Dendritic cell treated with granulocyte-macrophage colony-stimulating factor and Interleukin-4, amounts not matched to agents 40 ng/mL and 50 ng/mL, for 4 days (primary cell): Measurements from ENCODE around the gene BMP4.

Experiments
- H3K27ac Mint-ChIP-seq: one replicate; pipeline ENCODE4 v1.8.0; 2022; ENCODE audit warnings: mild to moderate bottlenecking, mixed read lengths
- H3K27me3 Mint-ChIP-seq: one replicate; pipeline ENCODE4 v1.8.0; 2022; ENCODE audit warnings: mild to moderate bottlenecking, mixed read lengths
- H3K36me3 Mint-ChIP-seq: one replicate; pipeline ENCODE4 v1.8.0; 2022; ENCODE audit warnings: low read depth, mixed read lengths
- H3K4me1 Mint-ChIP-seq: one replicate; pipeline ENCODE4 v1.8.0; 2022; ENCODE audit warnings: low read depth, mixed read lengths
- H3K4me3 Mint-ChIP-seq: one replicate; pipeline ENCODE4 v1.8.0; 2022; ENCODE audit warnings: mild to moderate bottlenecking, moderate library complexity, mixed read lengths
- H3K9me3 Mint-ChIP-seq: one replicate; pipeline ENCODE4 v1.8.0; 2022; ENCODE audit warnings: mixed read lengths
- intact Hi-C: fragments of 100-400 bp; cut with micrococcal nuclease; formaldehyde crosslinking; loops from one replicate; pipeline ENCODE4 v1.15.0; 2022

The BMP4 gene

GRCh38 chr14:53916239-53916638 is 40.4 kb downstream of the BMP4 start:
- no peaks in the 10 kb centered on the region for H3K27me3 Mint-ChIP-seq
- no peaks in the 10 kb centered on the region for H3K36me3 Mint-ChIP-seq
- H3K9me3 Mint-ChIP-seq = peaks cover 12% of the 10 kb centered on the region
- intact Hi-C loops = no loop called here
- no peaks in the 10 kb centered on the region for H3K4me1 Mint-ChIP-seq
- no peak overlapping the region for H3K27ac Mint-ChIP-seq
- no peak overlapping the region for H3K4me3 Mint-ChIP-seq

- no peaks in the 10 kb centered on the region for H3K36me3 Mint-ChIP-seq
- H3K4me3 Mint-ChIP-seq = no peak overlapping the region
- H3K4me1 Mint-ChIP-seq = no peaks in the 10 kb centered on the region
- H3K27ac Mint-ChIP-seq = no peak overlapping the region
- intact Hi-C loops = no loop called here
- no peaks in the 10 kb centered on the region for H3K27me3 Mint-ChIP-seq
- peaks cover 12% of the 10 kb centered on the region for H3K9me3 Mint-ChIP-seq
These were observed 41.1 kb downstream of the BMP4 start for GRCh38 chr14:53915364-53916014.

- Mint-ChIP-seq H3K36me3 (no peaks in the 10 kb centered on the region), H3K27me3 (no peaks in the 10 kb centered on the region), H3K4me3 (no peak overlapping the region), H3K9me3 (peaks cover 22% of the 10 kb centered on the region), H3K27ac (no peak overlapping the region), H3K4me1 (no peaks in the 10 kb centered on the region)
- intact Hi-C loops = no loop called here
These were observed 44.6 kb downstream of the BMP4 start for GRCh38 chr14:53912021-53912420.

GRCh38 chr14:53908416-53908815 is 48.2 kb downstream of the BMP4 start:
- Mint-ChIP-seq H3K27ac (no peak overlapping the region), H3K9me3 (peaks cover 21% of the 10 kb centered on the region), H3K36me3 (no peaks in the 10 kb centered on the region), H3K27me3 (no peaks in the 10 kb centered on the region), H3K4me1 (no peaks in the 10 kb centered on the region), H3K4me3 (no peak overlapping the region)
- intact Hi-C loops = no loop called here

GRCh38 chr14:53902307-53902706 is 54.3 kb downstream of the BMP4 start:
- H3K4me1 Mint-ChIP-seq = no peaks in the 10 kb centered on the region
- H3K9me3 Mint-ChIP-seq = peaks cover 11% of the 10 kb centered on the region
- intact Hi-C loops = no loop called here
- H3K4me3 Mint-ChIP-seq = no peak overlapping the region
- no peak overlapping the region for H3K27ac Mint-ChIP-seq
- H3K36me3 Mint-ChIP-seq = no peaks in the 10 kb centered on the region
- H3K27me3 Mint-ChIP-seq = no peaks in the 10 kb centered on the region

GRCh38 chr14:53900499-53900898 is 56.1 kb downstream of the BMP4 start:
- Mint-ChIP-seq H3K4me1 (no peaks in the 10 kb centered on the region), H3K27me3 (no peaks in the 10 kb centered on the region), H3K27ac (no peak overlapping the region), H3K36me3 (no peaks in the 10 kb centered on the region), H3K4me3 (no peak overlapping the region), H3K9me3 (peaks cover 7% of the 10 kb centered on the region)
- intact Hi-C loops = no loop called here
